Measurements from ENCODE around the gene CAMK2D.

The CAMK2D gene

DNA sequence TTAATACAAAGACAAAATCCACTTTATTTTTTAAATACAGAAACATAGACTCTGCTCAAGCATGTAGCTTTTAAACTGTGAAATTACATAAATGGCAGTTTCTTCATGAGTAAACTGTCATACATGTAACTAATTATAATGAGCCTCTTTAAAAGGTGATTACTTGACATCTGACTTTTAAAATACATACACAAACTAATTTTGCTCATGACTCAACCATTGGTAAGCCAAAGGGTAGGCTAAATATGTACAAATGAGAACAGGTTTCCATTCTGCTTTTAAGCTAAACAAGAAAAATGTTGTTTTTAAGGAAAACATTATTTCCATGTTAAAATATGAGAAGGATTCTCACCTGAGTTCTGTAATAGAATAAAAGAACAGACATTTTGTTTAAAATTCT is 27.9 kb downstream of the CAMK2D start:
- no peaks in the 10 kb centered on the region for H3K36me3 ChIP-seq
- no peak overlapping the region for H3K4me3 ChIP-seq (ENCODE audit: low read depth in 1 of 2, low read length in 1 of 2)
- H3K27me3 ChIP-seq, result no peaks in the 10 kb centered on the region
- no peaks in the 10 kb centered on the region for H3K9me3 ChIP-seq
- H3K27ac ChIP-seq, result no peak overlapping the region
- no peaks in the 10 kb centered on the region for H3K4me1 ChIP-seq (ENCODE audit: control insufficient read depth in 1 of 2, insufficient read depth in 1 of 2, low read depth in 1 of 2, low read length in 1 of 2)
- TF ChIP-seq, protein P1, sequence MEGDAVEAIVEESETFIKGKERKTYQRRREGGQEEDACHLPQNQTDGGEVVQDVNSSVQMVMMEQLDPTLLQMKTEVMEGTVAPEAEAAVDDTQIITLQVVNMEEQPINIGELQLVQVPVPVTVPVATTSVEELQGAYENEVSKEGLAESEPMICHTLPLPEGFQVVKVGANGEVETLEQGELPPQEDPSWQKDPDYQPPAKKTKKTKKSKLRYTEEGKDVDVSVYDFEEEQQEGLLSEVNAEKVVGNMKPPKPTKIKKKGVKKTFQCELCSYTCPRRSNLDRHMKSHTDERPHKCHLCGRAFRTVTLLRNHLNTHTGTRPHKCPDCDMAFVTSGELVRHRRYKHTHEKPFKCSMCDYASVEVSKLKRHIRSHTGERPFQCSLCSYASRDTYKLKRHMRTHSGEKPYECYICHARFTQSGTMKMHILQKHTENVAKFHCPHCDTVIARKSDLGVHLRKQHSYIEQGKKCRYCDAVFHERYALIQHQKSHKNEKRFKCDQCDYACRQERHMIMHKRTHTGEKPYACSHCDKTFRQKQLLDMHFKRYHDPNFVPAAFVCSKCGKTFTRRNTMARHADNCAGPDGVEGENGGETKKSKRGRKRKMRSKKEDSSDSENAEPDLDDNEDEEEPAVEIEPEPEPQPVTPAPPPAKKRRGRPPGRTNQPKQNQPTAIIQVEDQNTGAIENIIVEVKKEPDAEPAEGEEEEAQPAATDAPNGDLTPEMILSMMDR (IDR thresholded peaks at IDR 0.05), result no peak

- Histone ChIP-seq H3K4me1 (ENCODE audit: control insufficient read depth in 1 of 2, insufficient read depth in 1 of 2, low read depth in 1 of 2, low read length in 1 of 2) (no peaks in the 10 kb centered on the region), H3K36me3 (no peaks in the 10 kb centered on the region), H3K4me3 (ENCODE audit: low read depth in 1 of 2, low read length in 1 of 2) (no peak overlapping the region), H3K27ac (no peak overlapping the region), H3K27me3 (no peaks in the 10 kb centered on the region), H3K9me3 (no peaks in the 10 kb centered on the region)
- TF ChIP-seq, protein P1 (IDR thresholded peaks at IDR 0.05), result no peak
These were observed 28.5 kb downstream of the CAMK2D start for GRCh38 chr4:113732967-113733527.

GRCh38 chr4:113730467-113731216 is 30.9 kb downstream of the CAMK2D start:
- Histone ChIP-seq H3K4me3 (ENCODE audit: low read depth in 1 of 2, low read length in 1 of 2) (no peak overlapping the region), H3K4me1 (ENCODE audit: control insufficient read depth in 1 of 2, insufficient read depth in 1 of 2, low read depth in 1 of 2, low read length in 1 of 2) (no peaks in the 10 kb centered on the region), H3K36me3 (no peaks in the 10 kb centered on the region), H3K27me3 (no peaks in the 10 kb centered on the region), H3K27ac (no peak overlapping the region), H3K9me3 (no peaks in the 10 kb centered on the region)
- TF ChIP-seq, protein P1 (IDR thresholded peaks at IDR 0.05), result no peak

DNA sequence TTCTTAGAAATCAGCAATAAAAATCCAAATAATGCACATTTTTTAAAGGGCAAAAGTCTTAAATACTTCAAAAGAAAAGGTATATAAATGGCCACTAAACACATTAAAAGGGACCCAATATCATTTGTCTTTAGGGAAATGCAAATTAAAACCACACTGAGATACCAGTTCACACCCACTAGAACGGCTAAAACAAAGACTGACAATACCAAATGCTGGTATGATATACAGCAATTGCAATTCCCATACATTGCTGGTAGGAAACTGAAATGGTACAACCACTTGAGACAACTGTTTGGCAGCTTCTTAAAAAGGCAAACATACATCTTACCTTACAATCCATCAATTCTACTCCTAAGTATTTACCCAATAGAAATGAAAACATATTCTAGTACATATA is 33.7 kb downstream of the CAMK2D start:
- no peak overlapping the region for H3K27ac ChIP-seq
- H3K36me3 ChIP-seq, result no peaks in the 10 kb centered on the region
- no peak overlapping the region for H3K4me3 ChIP-seq (ENCODE audit: low read depth in 1 of 2, low read length in 1 of 2)
- no peaks in the 10 kb centered on the region for H3K4me1 ChIP-seq (ENCODE audit: control insufficient read depth in 1 of 2, insufficient read depth in 1 of 2, low read depth in 1 of 2, low read length in 1 of 2)
- H3K9me3 ChIP-seq, result no peaks in the 10 kb centered on the region
- no peaks in the 10 kb centered on the region for H3K27me3 ChIP-seq
- TF ChIP-seq, protein P1 (IDR thresholded peaks at IDR 0.05), result no peak

DNA sequence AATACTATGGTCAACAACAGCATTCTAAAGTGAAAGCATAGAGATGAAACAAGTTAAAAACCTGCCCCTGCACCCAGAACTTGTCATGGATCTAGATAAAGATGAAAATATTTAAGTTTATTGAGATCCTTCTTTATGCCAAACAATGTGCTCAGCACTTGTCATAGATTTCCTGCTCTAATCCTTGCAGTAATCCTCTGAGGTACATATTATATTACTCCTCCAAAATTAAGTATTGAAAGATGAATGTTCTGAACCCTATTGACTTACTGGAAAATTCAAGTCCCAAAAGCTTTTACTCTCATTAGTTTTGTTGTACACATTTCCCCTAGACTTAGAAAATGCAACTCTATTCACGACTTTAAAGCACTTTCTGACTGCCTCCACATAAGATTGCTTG is 35.6 kb downstream of the CAMK2D start:
- TF ChIP-seq, protein P1 (IDR thresholded peaks at IDR 0.05), result no peak
- H3K4me3 ChIP-seq (ENCODE audit: low read depth in 1 of 2, low read length in 1 of 2), result no peak overlapping the region
- H3K9me3 ChIP-seq, result no peaks in the 10 kb centered on the region
- no peaks in the 10 kb centered on the region for H3K27me3 ChIP-seq
- no peak overlapping the region for H3K27ac ChIP-seq
- no peaks in the 10 kb centered on the region for H3K36me3 ChIP-seq
- no peaks in the 10 kb centered on the region for H3K4me1 ChIP-seq (ENCODE audit: control insufficient read depth in 1 of 2, insufficient read depth in 1 of 2, low read depth in 1 of 2, low read length in 1 of 2)
